Rectal smooth muscle tissue (tissue), 1 donor: ENCODE data around the gene DDB1.

Source experiments
- H3K27ac ChIP-seq: one replicate; pipeline ENCODE4 v1.7.0; 2013; ENCODE audit warnings: low read depth, low read length, inconsistent platforms
- H3K27me3 ChIP-seq: one replicate; pipeline ENCODE4 v1.7.0; 2013; ENCODE audit warnings: low read length; ENCODE audit not compliant: control insufficient read depth, insufficient read depth
- H3K36me3 ChIP-seq: one replicate; pipeline ENCODE4 v1.7.0; 2013; ENCODE audit warnings: low read length; ENCODE audit not compliant: control insufficient read depth, insufficient read depth
- H3K4me1 ChIP-seq: one replicate; pipeline ENCODE4 v1.7.0; 2013; ENCODE audit warnings: low read length; ENCODE audit not compliant: control insufficient read depth, insufficient read depth
- H3K4me3 ChIP-seq: one replicate; pipeline ENCODE4 v1.7.0; 2013; ENCODE audit warnings: low read length
- H3K9ac ChIP-seq: one replicate; pipeline ENCODE4 v1.7.0; 2013; ENCODE audit warnings: low read length

DDB1 gene

DNA sequence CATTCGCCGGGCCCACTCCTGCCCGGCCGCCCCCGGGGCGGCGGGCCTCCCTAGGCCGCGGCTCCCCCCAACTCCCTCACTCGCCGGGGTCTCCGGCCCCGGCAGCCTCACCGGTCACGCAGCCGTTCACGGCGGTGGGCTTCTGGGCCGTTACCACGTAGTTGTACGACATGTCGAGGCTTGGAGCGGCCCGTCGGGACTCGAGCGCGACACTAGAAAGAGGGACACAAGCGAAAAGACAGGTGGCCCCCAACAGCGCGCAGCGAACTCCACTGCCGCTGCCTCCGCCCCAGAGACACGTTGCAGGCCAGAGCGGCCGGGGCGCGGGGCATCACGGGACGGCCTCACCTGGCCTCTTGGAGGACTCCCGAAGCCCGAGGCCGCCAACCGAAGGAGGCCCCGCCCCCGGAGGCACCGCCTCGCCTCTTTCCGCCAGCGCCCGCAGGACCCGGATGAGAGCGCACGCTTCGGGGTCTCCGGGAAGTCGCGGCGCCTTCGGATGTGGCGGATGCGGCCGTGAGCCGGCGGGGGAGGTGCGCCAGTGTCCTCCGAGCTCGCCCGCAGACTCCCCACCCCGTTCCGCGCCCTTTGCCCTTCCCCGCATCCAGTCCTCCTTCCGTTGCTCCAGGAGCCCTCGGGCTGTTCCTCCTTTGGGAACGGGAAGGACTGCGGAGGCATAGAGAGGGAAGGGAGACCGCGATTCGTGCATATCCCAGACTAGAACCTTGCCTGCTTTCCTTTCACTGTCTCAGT lies at the start of gene DDB1, which contains the start of gene TKFC:
Gene DDB1 (minus strand): TSS at position 309 of the 753 bp plus-strand sequence. CDS start 137 bp downstream, at position 172.
Gene TKFC (plus strand): TSS at position 432 of the 753 bp plus-strand sequence. CDS start 1,501 bp downstream, outside the sequence.
- Histone ChIP-seq H3K4me1 (peaks cover 8% of the 10 kb centered on the region), H3K27ac (peak within 1 kb of the TSS; percentile 87), H3K36me3 (peaks cover 9% of the 10 kb centered on the region), H3K9ac (peak within 1 kb of the TSS; percentile 96), H3K27me3 (no peaks in the 10 kb centered on the region), H3K4me3 (peak within 1 kb of the TSS; percentile 96)

DNA sequence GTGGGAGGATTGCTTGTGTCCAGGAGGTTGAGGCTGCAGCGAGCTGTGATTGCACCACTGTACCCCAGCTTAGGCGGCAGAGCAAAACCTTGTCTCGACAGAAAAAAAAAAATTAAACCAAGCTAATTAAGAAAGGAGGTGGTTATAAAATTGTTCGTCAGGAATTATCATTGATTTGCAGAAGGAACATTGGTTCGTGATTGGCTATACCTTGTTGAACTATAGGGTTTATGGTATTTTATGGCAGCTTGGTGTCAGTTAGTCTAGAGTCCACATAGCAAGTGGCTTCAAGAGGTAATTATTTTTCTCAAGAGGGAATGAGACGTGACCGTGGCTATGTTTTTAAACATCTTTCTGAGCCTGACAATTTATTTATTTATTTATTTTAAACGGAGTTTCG lies 48.0 kb upstream of the DDB1 start:
- Histone ChIP-seq H3K27me3 (no peaks in the 10 kb centered on the region), H3K4me1 (no peaks in the 10 kb centered on the region), H3K4me3 (no peak overlapping the region), H3K36me3 (no peaks in the 10 kb centered on the region), H3K27ac (no peak overlapping the region), H3K9ac (no peak overlapping the region)

DNA sequence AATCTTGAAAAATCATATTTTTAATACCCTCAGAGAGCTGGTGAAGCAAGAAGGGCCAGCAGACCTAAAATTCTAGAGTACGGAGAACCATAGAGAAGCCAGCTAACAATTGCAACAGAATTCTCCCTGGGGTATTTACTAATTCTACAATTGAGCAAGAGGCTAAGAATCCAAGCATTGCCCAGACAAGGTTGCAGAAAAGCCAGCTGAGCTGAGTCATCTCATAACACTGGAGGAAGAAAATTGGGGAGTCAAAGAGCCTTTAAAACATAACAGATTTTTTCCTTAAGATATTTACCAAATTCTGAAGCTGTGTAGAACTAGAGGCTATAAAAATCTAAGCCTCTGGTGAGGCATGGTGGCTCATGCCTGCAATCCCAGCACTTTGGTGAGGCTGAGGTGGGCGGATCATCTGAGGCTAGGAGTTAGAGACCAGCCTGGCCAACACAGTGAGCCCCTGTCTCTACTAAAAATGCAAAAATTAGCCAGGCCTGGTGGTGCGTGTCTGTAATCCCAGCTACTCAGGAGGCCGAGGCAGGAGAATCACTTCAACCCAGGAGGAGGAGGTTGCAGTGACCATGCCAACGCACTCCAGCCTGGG lies 45.9 kb upstream of the DDB1 start:
- Histone ChIP-seq H3K4me3 (no peak overlapping the region), H3K36me3 (no peaks in the 10 kb centered on the region), H3K9ac (no peak overlapping the region), H3K27ac (no peak overlapping the region), H3K4me1 (no peaks in the 10 kb centered on the region), H3K27me3 (no peaks in the 10 kb centered on the region)

DNA sequence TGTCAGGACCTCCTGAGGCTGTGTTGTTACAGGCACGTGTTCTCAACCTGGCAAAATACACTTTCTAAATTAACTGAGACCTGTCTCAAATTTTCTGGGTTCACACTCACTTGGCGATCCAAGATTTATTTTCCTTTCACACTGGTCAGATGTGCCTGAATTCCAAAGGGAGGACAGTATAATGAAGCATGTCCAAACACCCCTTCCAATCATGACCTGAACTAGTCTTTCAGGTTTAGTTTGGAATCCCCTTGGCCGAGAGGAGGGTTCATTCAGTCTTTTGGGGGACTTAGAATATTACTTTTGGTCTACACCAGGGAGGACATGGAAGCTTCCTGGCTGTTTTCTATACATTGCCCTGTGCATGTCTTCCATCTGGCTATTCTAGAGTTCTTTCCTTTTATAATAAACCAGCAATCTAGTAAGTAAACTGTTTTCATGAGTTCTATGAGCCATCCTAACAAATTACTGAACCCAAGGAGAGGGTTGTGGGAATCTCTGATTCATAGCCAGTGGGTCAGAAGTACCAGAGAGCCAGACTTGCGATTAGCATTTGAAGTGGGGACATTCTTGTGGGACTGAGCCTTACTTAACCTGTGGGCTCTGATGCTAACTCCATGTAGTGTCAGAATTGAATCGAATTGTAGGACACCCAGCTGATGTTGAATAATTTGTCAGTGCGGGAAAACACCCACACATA lies 44.7 kb upstream of the DDB1 start:
- Histone ChIP-seq H3K27ac (no peak overlapping the region), H3K27me3 (no peaks in the 10 kb centered on the region), H3K36me3 (no peaks in the 10 kb centered on the region), H3K4me1 (no peaks in the 10 kb centered on the region), H3K9ac (no peak overlapping the region), H3K4me3 (no peak overlapping the region)

DNA sequence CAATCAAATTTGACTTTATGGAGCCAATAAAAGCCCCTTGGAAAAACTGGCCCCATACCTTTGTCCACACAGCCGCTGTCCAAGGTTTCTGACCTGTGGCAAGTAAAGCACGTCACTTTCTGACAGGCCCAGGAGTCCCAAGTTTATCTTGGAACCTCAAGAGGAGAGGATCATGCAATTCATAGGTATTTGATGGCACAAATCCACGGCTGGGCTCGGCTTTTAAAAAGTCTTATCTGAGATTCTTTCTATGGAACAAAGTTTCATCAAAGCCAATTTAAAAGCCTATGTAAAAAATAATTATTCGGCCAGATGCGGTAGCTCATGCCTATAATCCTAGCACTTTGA lies 42.8 kb upstream of the DDB1 start:
- Histone ChIP-seq H3K27ac (no peak overlapping the region), H3K36me3 (no peaks in the 10 kb centered on the region), H3K4me3 (no peak overlapping the region), H3K4me1 (no peaks in the 10 kb centered on the region), H3K9ac (no peak overlapping the region), H3K27me3 (no peaks in the 10 kb centered on the region)

DNA sequence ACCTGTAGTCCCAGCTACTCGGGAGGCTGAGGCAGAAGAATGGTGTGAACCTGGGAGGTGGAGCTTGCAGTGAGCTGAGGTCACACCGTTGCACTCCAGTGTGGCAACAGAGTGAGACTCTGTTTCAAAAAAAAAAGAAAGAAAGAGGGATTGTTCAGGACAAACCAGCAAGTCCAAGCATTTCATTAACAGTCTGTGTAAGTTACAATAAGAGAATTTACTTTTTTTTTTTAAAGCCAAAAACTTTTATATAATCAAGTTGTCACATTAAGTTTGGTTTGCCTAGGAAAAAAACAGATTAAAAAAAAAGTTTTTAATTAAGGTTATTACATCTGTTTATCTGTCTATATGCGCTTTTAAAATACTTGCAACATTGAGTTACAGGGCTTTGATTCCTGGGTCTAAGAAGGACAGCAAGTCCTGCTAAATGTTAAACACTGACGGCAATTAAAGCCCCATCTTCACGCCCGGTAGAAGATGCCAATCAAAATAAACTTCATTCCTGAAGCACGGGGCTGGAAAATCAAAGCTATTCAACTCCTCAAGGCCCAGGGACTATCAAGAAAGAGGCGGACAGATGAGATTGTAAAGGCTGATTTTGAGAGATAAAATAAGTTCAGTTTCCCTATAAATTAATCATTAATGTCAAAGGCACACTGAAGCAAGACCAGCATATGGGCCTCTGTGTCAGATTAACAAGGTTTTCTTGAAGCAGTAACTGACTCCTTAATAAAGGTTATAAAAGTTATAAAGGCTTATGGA lies 39.9 kb upstream of the DDB1 start:
- no peak overlapping the region for H3K27ac ChIP-seq
- H3K4me1 ChIP-seq: no peaks in the 10 kb centered on the region
- no peak overlapping the region for H3K9ac ChIP-seq
- peaks cover 6% of the 10 kb centered on the region for H3K36me3 ChIP-seq
- H3K4me3 ChIP-seq: no peak overlapping the region
- no peaks in the 10 kb centered on the region for H3K27me3 ChIP-seq

DNA sequence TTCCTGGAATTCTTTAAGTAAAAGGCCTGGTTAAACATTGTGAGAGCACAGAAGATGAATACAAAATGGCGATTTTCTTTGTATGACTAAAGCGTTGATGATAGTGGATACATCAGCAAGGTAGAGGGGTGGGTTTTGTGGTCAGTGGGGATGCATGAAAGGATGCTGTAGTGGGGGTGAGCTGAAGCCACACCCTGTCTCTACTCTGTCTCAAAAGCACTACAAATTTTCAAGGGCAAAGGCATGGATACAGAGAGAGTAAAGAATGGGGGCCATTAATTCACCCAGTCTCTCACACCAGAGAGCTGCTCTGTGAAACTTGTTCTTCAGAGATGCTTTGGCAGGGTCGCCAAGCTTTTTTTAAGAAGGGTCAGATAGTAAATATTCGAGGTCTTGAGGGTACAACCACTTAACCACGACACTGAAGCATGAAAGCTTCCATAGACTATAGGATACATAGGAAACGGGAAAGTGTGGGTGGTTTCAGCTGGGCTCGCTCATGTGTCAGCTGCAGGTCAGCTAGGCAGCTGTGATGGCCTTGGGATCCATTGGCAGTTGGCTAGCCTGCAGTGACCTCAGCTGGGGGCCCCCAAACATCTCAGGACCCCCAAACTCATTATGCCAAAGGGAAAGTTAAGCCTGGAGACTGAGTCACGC lies 37.6 kb upstream of the DDB1 start:
- Histone ChIP-seq H3K27me3 (no peaks in the 10 kb centered on the region), H3K27ac (no peak overlapping the region), H3K36me3 (peaks cover 13% of the 10 kb centered on the region), H3K9ac (no peak overlapping the region), H3K4me3 (no peak overlapping the region), H3K4me1 (no peaks in the 10 kb centered on the region)

DNA sequence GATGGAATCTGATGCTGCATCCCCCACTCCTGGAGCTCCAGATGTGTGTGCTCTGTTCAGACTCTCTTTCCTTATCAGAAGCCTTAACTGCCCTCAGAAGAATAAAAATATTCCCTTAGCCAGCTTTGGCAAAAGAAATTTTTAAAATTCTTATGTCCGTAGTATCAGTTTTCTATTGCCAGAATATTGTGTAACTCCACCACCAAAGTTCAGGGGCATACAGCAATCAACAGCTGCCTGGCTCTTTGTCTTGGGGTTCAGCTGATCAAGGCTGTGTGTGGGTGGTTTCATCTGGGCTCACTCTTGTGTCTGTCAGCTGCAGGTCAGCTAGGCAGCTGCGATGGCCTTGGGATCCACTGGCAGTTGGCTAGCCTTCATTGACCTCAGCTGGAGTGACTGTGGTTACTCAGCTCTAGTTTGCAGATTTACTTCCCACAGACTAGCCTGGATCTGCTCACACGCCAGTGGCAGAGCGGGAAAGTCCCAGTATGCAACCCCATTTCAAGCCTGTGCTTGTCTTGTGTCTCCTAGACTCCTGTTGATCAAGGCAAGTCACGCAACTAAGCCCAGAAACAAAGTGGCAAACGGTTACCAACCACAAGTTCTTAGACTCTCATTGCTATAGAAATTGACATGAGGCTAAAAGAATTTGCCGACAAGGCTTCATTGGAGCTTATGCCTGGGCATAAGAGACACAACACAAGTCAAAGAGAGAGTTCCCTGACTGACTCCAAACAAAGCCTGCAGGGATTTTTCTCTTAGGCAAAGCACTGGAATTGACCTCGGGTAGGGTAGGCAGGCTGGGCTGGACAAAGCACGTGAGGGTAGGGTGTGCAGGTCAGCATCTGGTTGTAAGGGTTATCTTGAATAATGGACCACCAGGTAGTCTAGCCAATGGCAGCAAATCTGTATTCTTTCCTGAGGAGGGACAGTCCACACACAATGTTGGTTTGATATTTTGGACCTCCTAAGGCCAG lies 36.8 kb upstream of the DDB1 start:
- H3K27me3 ChIP-seq: no peaks in the 10 kb centered on the region
- H3K4me3 ChIP-seq: no peak overlapping the region
- no peaks in the 10 kb centered on the region for H3K4me1 ChIP-seq
- peaks cover 13% of the 10 kb centered on the region for H3K36me3 ChIP-seq
- no peak overlapping the region for H3K9ac ChIP-seq
- no peak overlapping the region for H3K27ac ChIP-seq

DNA sequence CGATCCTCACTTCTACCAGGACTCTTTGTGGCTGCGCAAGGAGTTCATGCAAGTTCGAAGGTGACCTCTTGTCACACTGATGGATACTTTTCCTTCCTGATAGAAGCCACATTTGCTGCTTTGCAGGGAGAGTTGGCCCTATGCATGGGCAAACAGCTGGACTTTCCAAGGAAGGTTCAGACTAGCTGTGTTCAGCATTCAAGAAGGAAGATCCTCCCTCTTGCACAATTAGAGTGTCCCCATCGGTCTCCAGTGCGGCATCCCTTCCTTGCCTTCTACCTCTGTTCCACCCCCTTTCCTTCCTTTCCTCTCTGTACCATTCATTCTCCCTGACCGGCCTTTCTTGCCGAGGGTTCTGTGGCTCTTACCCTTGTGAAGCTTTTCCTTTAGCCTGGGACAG lies 35.7 kb upstream of the DDB1 start:
- H3K9ac ChIP-seq: no peak overlapping the region
- no peak overlapping the region for H3K27ac ChIP-seq
- H3K27me3 ChIP-seq: no peaks in the 10 kb centered on the region
- peaks cover 19% of the 10 kb centered on the region for H3K36me3 ChIP-seq
- no peaks in the 10 kb centered on the region for H3K4me1 ChIP-seq
- H3K4me3 ChIP-seq: no peak overlapping the region

DNA sequence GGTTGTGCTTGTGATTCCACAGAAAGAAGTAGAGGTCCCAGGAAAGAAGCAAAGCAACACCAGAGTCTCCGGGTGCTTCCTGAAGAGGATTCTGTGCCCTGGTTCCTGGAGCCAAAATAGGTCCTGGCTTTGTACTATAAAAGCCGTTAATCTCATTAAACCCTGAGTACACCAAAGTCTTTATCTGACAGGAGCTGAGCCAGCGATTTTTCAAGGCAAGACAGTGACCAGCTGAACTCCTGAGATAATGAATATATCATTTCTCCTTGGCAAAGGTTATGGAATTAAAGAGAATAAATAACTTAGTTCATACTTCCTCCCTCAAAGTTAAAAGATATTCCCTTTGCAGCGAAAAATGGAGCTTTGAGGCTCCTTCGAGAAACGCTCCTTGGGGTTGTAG lies 34.5 kb upstream of the DDB1 start:
- H3K4me1 ChIP-seq: no peaks in the 10 kb centered on the region
- no peaks in the 10 kb centered on the region for H3K27me3 ChIP-seq
- H3K27ac ChIP-seq: no peak overlapping the region
- H3K9ac ChIP-seq: no peak overlapping the region
- no peak overlapping the region for H3K4me3 ChIP-seq
- peaks cover 19% of the 10 kb centered on the region for H3K36me3 ChIP-seq

DNA sequence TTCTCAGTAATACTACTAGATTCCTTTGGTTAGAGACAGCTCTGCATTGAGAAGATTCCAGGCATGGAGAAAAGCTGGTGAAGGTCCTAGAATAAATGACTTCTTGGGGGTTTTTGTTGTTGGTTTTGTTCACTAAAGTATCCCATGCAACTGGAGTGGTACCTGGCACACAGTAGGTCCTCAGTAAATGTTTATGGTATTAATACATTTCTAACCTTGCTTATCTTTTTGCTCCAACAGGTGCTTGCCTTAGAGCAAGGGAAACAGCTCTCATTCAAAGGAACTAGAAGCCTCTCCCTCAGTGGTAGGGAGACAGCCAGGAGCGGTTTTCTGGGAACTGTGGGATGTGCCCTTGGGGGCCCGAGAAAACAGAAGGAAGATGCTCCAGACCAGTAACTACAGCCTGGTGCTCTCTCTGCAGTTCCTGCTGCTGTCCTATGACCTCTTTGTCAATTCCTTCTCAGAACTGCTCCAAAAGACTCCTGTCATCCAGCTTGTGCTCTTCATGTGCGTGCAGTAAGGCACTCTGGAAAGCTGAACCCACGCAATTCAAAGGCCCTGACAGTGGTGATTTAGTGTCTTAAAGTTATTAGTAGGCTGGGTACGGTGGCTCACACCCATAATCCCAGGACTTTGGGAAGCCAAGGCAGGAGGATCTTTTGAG lies 31.2 kb upstream of the DDB1 start:
- H3K27ac ChIP-seq: no peak overlapping the region
- no peaks in the 10 kb centered on the region for H3K27me3 ChIP-seq
- peaks cover 5% of the 10 kb centered on the region for H3K4me1 ChIP-seq
- peaks cover 19% of the 10 kb centered on the region for H3K36me3 ChIP-seq
- no peak overlapping the region for H3K9ac ChIP-seq
- H3K4me3 ChIP-seq: no peak overlapping the region
